ENCODE data around the gene NYNRIN.
A peak's percentile ranks its signal among the peaks of the same experiment; 100 is the strongest.
"Not testable (repeated sequence)": the region's sequence is repeated elsewhere in the genome, so short reads cannot be mapped to it uniquely, and the experiment has no call there.

The NYNRIN gene

GRCh38 chr14:24436355-24437019, 37.7 kb downstream of the NYNRIN start:
- peak; percentile 46 to 52 for DNase-seq
- H3K27me3 Mint-ChIP-seq, result no peaks in the 10 kb centered on the region
- peak overlapping the region; percentile 42 to 47 for H3K27ac Mint-ChIP-seq
- H3K4me3 Mint-ChIP-seq, result no peak overlapping the region
- no peaks in the 10 kb centered on the region for H3K9me3 Mint-ChIP-seq
- peak; percentile 58 for ATAC-seq
- peaks cover 76% of the 10 kb centered on the region for H3K4me1 Mint-ChIP-seq

GRCh38 chr14:24437020-24437735, 38.4 kb downstream of the NYNRIN start:
- peaks cover 76% of the 10 kb centered on the region for H3K4me1 Mint-ChIP-seq
- H3K9me3 Mint-ChIP-seq, result no peaks in the 10 kb centered on the region
- H3K4me3 Mint-ChIP-seq, result peak overlapping the region in 1 of 2 donors; percentile 32
- H3K27me3 Mint-ChIP-seq, result no peaks in the 10 kb centered on the region
- DNase-seq (no peak), ATAC-seq (no peak)
- H3K27ac Mint-ChIP-seq, result peak overlapping the region; percentile 42 to 72

GRCh38 chr14:24437736-24438067, 38.9 kb downstream of the NYNRIN start:
- peaks cover 74% of the 10 kb centered on the region for H3K4me1 Mint-ChIP-seq
- H3K9me3 Mint-ChIP-seq, result no peaks in the 10 kb centered on the region
- no peaks in the 10 kb centered on the region for H3K27me3 Mint-ChIP-seq
- H3K4me3 Mint-ChIP-seq, result no peak overlapping the region
- peak overlapping the region; percentile 72 to 89 for H3K27ac Mint-ChIP-seq
- no peak for DNase-seq
- no peak for ATAC-seq

- Mint-ChIP-seq H3K27me3 (no peaks in the 10 kb centered on the region), H3K9me3 (no peaks in the 10 kb centered on the region), H3K4me1 (peaks cover 70% of the 10 kb centered on the region), H3K27ac (peak overlapping the region in 1 of 2 donors; percentile 24), H3K4me3 (peak overlapping the region in 1 of 2 donors; percentile 22)
- ATAC-seq, result no peak
- no peak for DNase-seq
Measured at GRCh38 chr14:24438223-24439097, 39.7 kb downstream of the NYNRIN start.

- Mint-ChIP-seq H3K27me3 (no peaks in the 10 kb centered on the region), H3K4me1 (peaks cover 73% of the 10 kb centered on the region), H3K4me3 (peak overlapping the region in 1 of 2 donors; percentile 3), H3K9me3 (no peaks in the 10 kb centered on the region), H3K27ac (peak overlapping the region; percentile 27 to 30)
- ATAC-seq (no peak), DNase-seq (no peak)
Measured at GRCh38 chr14:24439257-24439656, 40.5 kb downstream of the NYNRIN start.

- no peak for DNase-seq
- H3K4me3 Mint-ChIP-seq, result no peak overlapping the region
Measured at GRCh38 chr14:24439830-24440605, 41.2 kb downstream of the NYNRIN start.

GRCh38 chr14:24440606-24441399, 42.0 kb downstream of the NYNRIN start:
- H3K27me3 Mint-ChIP-seq, result no peaks in the 10 kb centered on the region
- peak overlapping the region; percentile 94 to 95 for H3K4me3 Mint-ChIP-seq
- H3K4me1 Mint-ChIP-seq, result peaks cover 65% of the 10 kb centered on the region
- no peak for ATAC-seq
- peak overlapping the region in 1 of 2 donors; percentile 21 for H3K27ac Mint-ChIP-seq
- no peak for DNase-seq
- H3K9me3 Mint-ChIP-seq, result no peaks in the 10 kb centered on the region

More at GRCh38 chr14:24439830-24440605, 41.2 kb downstream of the NYNRIN start:
- no peak overlapping the region for H3K27ac Mint-ChIP-seq
- H3K4me1 Mint-ChIP-seq, result peaks cover 73% of the 10 kb centered on the region
- H3K9me3 Mint-ChIP-seq, result no peaks in the 10 kb centered on the region
- no peaks in the 10 kb centered on the region for H3K27me3 Mint-ChIP-seq
- no peak for ATAC-seq

GRCh38 chr14:24441485-24441884, 42.7 kb downstream of the NYNRIN start:
- ATAC-seq (no peak), DNase-seq (no peak)
- Mint-ChIP-seq H3K4me1 (peaks cover 61% of the 10 kb centered on the region), H3K27me3 (no peaks in the 10 kb centered on the region), H3K4me3 (peak overlapping the region; percentile 94 to 95), H3K27ac (peak overlapping the region; percentile 98 to 99), H3K9me3 (no peaks in the 10 kb centered on the region)

- Mint-ChIP-seq H3K27me3 (no peaks in the 10 kb centered on the region), H3K4me3 (peak overlapping the region; percentile 94 to 95), H3K9me3 (no peaks in the 10 kb centered on the region), H3K27ac (peak overlapping the region; percentile 98 to 99), H3K4me1 (peaks cover 57% of the 10 kb centered on the region)
- ATAC-seq (peak; percentile 1), DNase-seq (no peak)
Measured at GRCh38 chr14:24441904-24442239, 43.1 kb downstream of the NYNRIN start.

- Mint-ChIP-seq H3K4me3 (peak within 1 kb of the TSS; percentile 94 to 95), H3K27me3 (no peaks in the 10 kb centered on the region), H3K9me3 (no peaks in the 10 kb centered on the region), H3K4me1 (peaks cover 51% of the 10 kb centered on the region), H3K27ac (peak within 1 kb of the TSS; percentile 98 to 99)
- peak; percentile 93 for ATAC-seq
- peak; percentile 96 to 98 for DNase-seq
Measured at GRCh38 chr14:24442240-24443052, 43.6 kb downstream of the NYNRIN start, which contains the start of gene SDR39U1. Gene SDR39U1 (minus strand): TSS chr14:24442776. CDS start chr14:24442769, 7 bp downstream.

GRCh38 chr14:24443053-24443665, 44.4 kb downstream of the NYNRIN start:
- no peak for DNase-seq
- Mint-ChIP-seq H3K27ac (peak overlapping the region; percentile 98 to 99), H3K9me3 (no peaks in the 10 kb centered on the region), H3K27me3 (no peaks in the 10 kb centered on the region), H3K4me1 (peaks cover 44% of the 10 kb centered on the region), H3K4me3 (peak overlapping the region; percentile 94 to 95)
- ATAC-seq, result no peak

- not testable (repeated sequence) for H3K4me1 Mint-ChIP-seq, ATAC-seq
Measured at GRCh38 chr14:24450828-24451227, 52.0 kb downstream of the NYNRIN start.

GRCh38 chr14:24456980-24457379, 58.2 kb downstream of the NYNRIN start:
- H3K27ac Mint-ChIP-seq, result no peak overlapping the region
- DNase-seq (no peak), ATAC-seq (peak; percentile 40)
- no peak overlapping the region for H3K4me3 Mint-ChIP-seq
- H3K4me1 Mint-ChIP-seq, result no peaks in the 10 kb centered on the region
- H3K27me3 Mint-ChIP-seq, result no peaks in the 10 kb centered on the region
- H3K9me3 Mint-ChIP-seq, result peaks cover 0 to 13% of the 10 kb centered on the region in 2 donors

More at GRCh38 chr14:24450828-24451227, 52.0 kb downstream of the NYNRIN start:
- not testable (repeated sequence) for DNase-seq, H3K27ac Mint-ChIP-seq, H3K4me3 Mint-ChIP-seq, H3K27me3 Mint-ChIP-seq, H3K9me3 Mint-ChIP-seq

Measured in stimulated activated naive CD8-positive, alpha-beta T cell treated with anti-CD3 and anti-CD28 coated beads, Interleukin-15, amount 100 ng/mL, for 72 hours (primary cell).